H9 (cell line): ENCODE results near the gene VPS16. TPM values are rescaled to one million over a fixed set of nuclear protein-coding genes. Genes with fewer than 3 reads are reported as not detected.

Experiments used
- DNase-seq: peaks from one replicate; pipeline ENCODE4 v3.0.0-alpha.2; 2017
- H2AFZ ChIP-seq: one replicate; pipeline ENCODE4 v1.6.1; 2013; ENCODE audit warnings: mild to moderate bottlenecking, low read length, control low read depth, moderate library complexity
- H2AK5ac ChIP-seq: 2 replicates; pipeline ENCODE4 v1.6.1; 2013; ENCODE audit warnings: low read length, control low read depth, mixed read lengths; ENCODE audit not compliant: insufficient read length
- H2BK120ac ChIP-seq: one replicate; pipeline ENCODE4 v1.6.1; 2013; ENCODE audit warnings: low read depth, mild to moderate bottlenecking, low read length, control low read depth, inconsistent platforms; ENCODE audit not compliant: poor library complexity, severe bottlenecking
- H2BK12ac ChIP-seq: 2 replicates; pipeline ENCODE4 v1.6.1; 2013; ENCODE audit warnings: low read length, control low read depth, mixed read lengths, low read depth; ENCODE audit not compliant: insufficient read length
- H2BK15ac ChIP-seq: 2 replicates; pipeline ENCODE4 v1.6.1; 2013; ENCODE audit warnings: low read depth, low read length, control low read depth
- H2BK20ac ChIP-seq: one replicate; pipeline ENCODE4 v1.6.1; 2013; ENCODE audit warnings: low read depth, mild to moderate bottlenecking, low read length, control low read depth, inconsistent platforms; ENCODE audit not compliant: poor library complexity, severe bottlenecking
- H2BK5ac ChIP-seq: 2 replicates; pipeline ENCODE4 v1.6.1; 2013; ENCODE audit warnings: low read length, control low read depth, mixed read lengths; ENCODE audit not compliant: insufficient read length
- H3K14ac ChIP-seq: 2 replicates; pipeline ENCODE4 v1.6.1; 2013; ENCODE audit warnings: low read length, control low read depth; ENCODE audit not compliant: insufficient read depth
- H3K18ac ChIP-seq: 2 replicates; pipeline ENCODE4 v1.6.1; 2013; ENCODE audit warnings: low read depth, mild to moderate bottlenecking, mixed read lengths, low read length, control low read depth; ENCODE audit not compliant: insufficient read length
- H3K23ac ChIP-seq: 2 replicates; pipeline ENCODE4 v1.6.1; 2013; ENCODE audit warnings: low read length, control low read depth, mixed read lengths, low read depth; ENCODE audit not compliant: insufficient read length
- H3K23me2 ChIP-seq: 2 replicates; pipeline ENCODE4 v1.6.1; 2013; ENCODE audit warnings: low read depth, mild to moderate bottlenecking, mixed read lengths, low read length, control low read depth; ENCODE audit not compliant: insufficient read length, poor library complexity, severe bottlenecking
- H3K27ac ChIP-seq: 2 replicates; pipeline ENCODE4 v1.5.1; 2013; ENCODE audit warnings: low read length, control low read depth, mixed read lengths, low read depth; ENCODE audit not compliant: insufficient read length
- H3K27me3 ChIP-seq: 2 replicates; pipeline ENCODE4 v1.6.1; 2013; ENCODE audit warnings: low read length, control low read depth, inconsistent platforms; ENCODE audit not compliant: insufficient read depth
- H3K4ac ChIP-seq: 2 replicates; pipeline ENCODE4 v1.6.1; 2013; ENCODE audit warnings: low read depth, mild to moderate bottlenecking, control low read depth, inconsistent platforms, low read length, moderate library complexity
- H3K4me1 ChIP-seq: 2 replicates; pipeline ENCODE4 v1.6.1; 2013; ENCODE audit warnings: low read length, control low read depth, inconsistent platforms; ENCODE audit not compliant: insufficient read depth
- H3K4me2 ChIP-seq: 2 replicates; pipeline ENCODE4 v1.6.1; 2013; ENCODE audit warnings: low read length, control low read depth, mixed read lengths; ENCODE audit not compliant: insufficient read length, insufficient read depth
- H3K56ac ChIP-seq: 2 replicates; pipeline ENCODE4 v1.6.1; 2013; ENCODE audit warnings: low read depth, mild to moderate bottlenecking, mixed read lengths, low read length, control low read depth; ENCODE audit not compliant: insufficient read length
- H3K79me1 ChIP-seq: 2 replicates; pipeline ENCODE4 v1.6.1; 2013; ENCODE audit warnings: low read depth, mild to moderate bottlenecking, moderate library complexity, low read length, control low read depth, inconsistent platforms; ENCODE audit not compliant: insufficient read depth, poor library complexity, severe bottlenecking
- H3K79me2 ChIP-seq: 2 replicates; pipeline ENCODE4 v1.6.1; 2013; ENCODE audit warnings: low read length, control low read depth, inconsistent platforms; ENCODE audit not compliant: insufficient read depth
- H3K9ac ChIP-seq: 2 replicates; pipeline ENCODE4 v1.6.1; 2013; ENCODE audit warnings: low read length, control low read depth, mixed read lengths; ENCODE audit not compliant: insufficient read length; ENCODE audit errors: extremely low read depth
- H3K9me3 ChIP-seq: one replicate; pipeline ENCODE4 v1.6.1; 2013; ENCODE audit warnings: low read depth, low read length, inconsistent platforms; ENCODE audit not compliant: control insufficient read depth
- H3T11ph ChIP-seq: one replicate; pipeline ENCODE4 v1.6.1; 2013; ENCODE audit warnings: mild to moderate bottlenecking, low read length, control low read depth, inconsistent platforms
- H4K20me1 ChIP-seq: one replicate; pipeline ENCODE4 v1.6.1; 2013; ENCODE audit not compliant: control insufficient read depth, insufficient read length, insufficient read depth
- H4K5ac ChIP-seq: 2 replicates; pipeline ENCODE4 v1.6.1; 2013; ENCODE audit warnings: low read depth, mild to moderate bottlenecking, mixed read lengths, low read length, control low read depth; ENCODE audit not compliant: insufficient read length
- H4K8ac ChIP-seq: replicated peaks from 2 replicates; pipeline ENCODE4 v1.6.1; 2013; ENCODE audit warnings: low read length, control low read depth, mixed read lengths, low read depth; ENCODE audit not compliant: insufficient read length
- H4K91ac ChIP-seq: 2 replicates; pipeline ENCODE4 v1.6.1; 2013; ENCODE audit warnings: low read depth, mild to moderate bottlenecking, moderate library complexity, mixed read lengths, low read length, control low read depth; ENCODE audit not compliant: insufficient read length
- H3K27ac Mint-ChIP-seq, 3 experiments: 2 replicates in 2 of 3; 3 replicates in 1 of 3; pipeline ENCODE4 v1.8.0; 2020 to 2021; ENCODE audit warnings: mixed read lengths in 3 of 3, mild to moderate bottlenecking in 1 of 3, moderate library complexity in 1 of 3
- H3K27me3 Mint-ChIP-seq: 2 replicates; pipeline ENCODE4 v1.8.0; 2021; ENCODE audit warnings: low read depth, mild to moderate bottlenecking, moderate library complexity, mixed read lengths
- H3K36me3 Mint-ChIP-seq, 3 experiments: 2 replicates in 2 of 3; 3 replicates in 1 of 3; pipeline ENCODE4 v1.8.0; 2020 to 2021; ENCODE audit warnings: low read depth in 3 of 3, mixed read lengths in 3 of 3; ENCODE audit not compliant: insufficient read depth in 1 of 3
- H3K4me1 Mint-ChIP-seq, 2 experiments: 2 replicates each; pipeline ENCODE4 v1.8.0; 2020; ENCODE audit warnings: mixed read lengths in 2 of 2
- H3K4me3 Mint-ChIP-seq, 2 experiments: 2 replicates in 1 of 2; 3 replicates in 1 of 2; pipeline ENCODE4 v1.8.0; 2020 to 2021; ENCODE audit warnings: mild to moderate bottlenecking in 2 of 2, mixed read lengths in 2 of 2, moderate library complexity in 1 of 2
- H3K9me3 Mint-ChIP-seq, 2 experiments: 2 replicates in 1 of 2; 3 replicates in 1 of 2; pipeline ENCODE4 v1.8.0; 2020; ENCODE audit warnings: mild to moderate bottlenecking in 2 of 2, mixed read lengths in 2 of 2, moderate library complexity in 1 of 2
- CTCF ChIP-seq: fragments of 200-600 bp; sonication (generic); conservative IDR thresholded peaks from 3 replicates; pipeline ENCODE4 v1.8.0; 2021; ENCODE audit warnings: antibody characterized with exemption, mild to moderate bottlenecking
- WGBS: extraction: QIAGEN DNeasy Blood & Tissue Kit; methylation state at CpG from one replicate; pipeline ENCODE4 v1.1.7; 2013; ENCODE audit warnings: missing lambda C conversion rate, low lambda C conversion rate, mixed read lengths; ENCODE audit not compliant: insufficient read length; ENCODE audit errors: extremely low coverage; 5-methylcytosine and 5-hydroxymethylcytosine counted together
- total RNA-seq: library from RNA; stranded (reverse); gene quantifications from 2 replicates; pipeline ENCODE4 v1.2.1, GENCODE V29; 2021

Gene VPS16
- total RNA-seq, 1 experiment from 2014 or later = 32.1 TPM

GRCh38 chr20:2834401-2835110, 6.0 kb upstream of the VPS16 start:
- Mint-ChIP-seq H3K27ac (no peak overlapping the region; a peak in 1 of 7 replicates), H3K4me3 (no peak overlapping the region)
- no peak overlapping the region for H2BK5ac ChIP-seq

More at GRCh38 chr20:2834401-2835110, 6.0 kb upstream of the VPS16 start:
- no peak overlapping the region for H4K8ac ChIP-seq
- no peak overlapping the region for H3K4ac ChIP-seq
- peaks cover 4% of the 10 kb centered on the region; the same call in 1 of the 2 replicates for H3K27me3 ChIP-seq
- H3K27ac ChIP-seq = no peak overlapping the region
- no peak overlapping the region for H4K91ac ChIP-seq
- H3K9me3 ChIP-seq = no peaks in the 10 kb centered on the region
- Mint-ChIP-seq H3K27me3 (peaks cover 15% of the 10 kb centered on the region), H3K9me3 (peaks cover 0 to 4% of the 10 kb centered on the region in 2 experiments; a peak in 1 of 5 replicates), H3K4me1 (peaks cover 3 to 4% of the 10 kb centered on the region in 2 experiments; a peak in 3 of 4 replicates), H3K36me3 (peaks cover 3 to 27% (median 22%) of the 10 kb centered on the region in 3 experiments)
- DNase-seq = no peak
- no peaks in the 10 kb centered on the region for H3K79me1 ChIP-seq
- no CpG with 5 or more reads among the region's 14 CpGs for WGBS
- no peak overlapping the region for H2BK120ac ChIP-seq
- no peaks in the 10 kb centered on the region for H3K4me1 ChIP-seq
- H3K23me2 ChIP-seq = no peaks in the 10 kb centered on the region
- H3K9ac ChIP-seq = no peak overlapping the region
- no peak overlapping the region for H2AFZ ChIP-seq
- no peak for TF ChIP-seq CTCF
- no peak overlapping the region for H3K14ac ChIP-seq
- no peak overlapping the region for H2AK5ac ChIP-seq
- no peak overlapping the region for H2BK20ac ChIP-seq
- no peak overlapping the region for H3T11ph ChIP-seq
- no peaks in the 10 kb centered on the region for H3K79me2 ChIP-seq
- no peak overlapping the region for H3K56ac ChIP-seq
- no peak overlapping the region for H3K23ac ChIP-seq
- no peak overlapping the region for H2BK15ac ChIP-seq
- no peak overlapping the region for H3K4me2 ChIP-seq
- no peak overlapping the region for H3K18ac ChIP-seq
- H4K20me1 ChIP-seq = no peaks in the 10 kb centered on the region
- H4K5ac ChIP-seq = no peak overlapping the region
- no peak overlapping the region for H2BK12ac ChIP-seq
